HG02840 (cell line): ENCODE data around the gene GPR31.
"Not testable (repeated sequence)": the region's sequence is repeated elsewhere in the genome, so short reads cannot be mapped to it uniquely, and the experiment has no call there.

Source experiments
- ATAC-seq: cut with Tn5 transposase; IDR thresholded peaks from one replicate; pipeline ENCODE4 v1.9.1; 2021; ENCODE audit warnings: mild to moderate bottlenecking, moderate library complexity, moderate number of reproducible peaks; ENCODE audit not compliant: unreplicated experiment, low FRiP score

GPR31 gene, protein sequence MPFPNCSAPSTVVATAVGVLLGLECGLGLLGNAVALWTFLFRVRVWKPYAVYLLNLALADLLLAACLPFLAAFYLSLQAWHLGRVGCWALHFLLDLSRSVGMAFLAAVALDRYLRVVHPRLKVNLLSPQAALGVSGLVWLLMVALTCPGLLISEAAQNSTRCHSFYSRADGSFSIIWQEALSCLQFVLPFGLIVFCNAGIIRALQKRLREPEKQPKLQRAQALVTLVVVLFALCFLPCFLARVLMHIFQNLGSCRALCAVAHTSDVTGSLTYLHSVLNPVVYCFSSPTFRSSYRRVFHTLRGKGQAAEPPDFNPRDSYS

DNA sequence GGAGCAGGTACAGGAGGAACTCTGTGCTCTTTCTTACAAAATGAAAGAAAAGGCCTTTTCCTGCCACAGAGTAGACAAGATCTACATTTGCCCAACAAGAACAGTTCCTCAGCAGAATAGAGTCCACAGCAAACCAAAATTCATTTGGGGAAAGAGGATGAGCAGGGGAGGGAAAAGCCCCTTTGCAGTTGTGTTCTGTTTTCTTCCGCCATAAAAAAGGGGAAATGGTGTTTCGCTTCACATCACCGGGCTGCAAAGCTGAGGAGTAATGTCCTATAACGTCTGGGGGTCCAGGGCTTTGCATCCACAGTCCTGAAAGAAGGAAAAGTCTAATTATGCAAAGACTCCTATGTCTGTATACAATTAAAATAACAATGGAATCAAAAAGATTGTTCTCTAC is at the start of gene GPR31:
Gene GPR31, minus strand, starts transcription at position 118 of the 400 bp plus-strand sequence. CDS start 149 bp downstream, outside the sequence.
- ATAC-seq, result no peak

DNA sequence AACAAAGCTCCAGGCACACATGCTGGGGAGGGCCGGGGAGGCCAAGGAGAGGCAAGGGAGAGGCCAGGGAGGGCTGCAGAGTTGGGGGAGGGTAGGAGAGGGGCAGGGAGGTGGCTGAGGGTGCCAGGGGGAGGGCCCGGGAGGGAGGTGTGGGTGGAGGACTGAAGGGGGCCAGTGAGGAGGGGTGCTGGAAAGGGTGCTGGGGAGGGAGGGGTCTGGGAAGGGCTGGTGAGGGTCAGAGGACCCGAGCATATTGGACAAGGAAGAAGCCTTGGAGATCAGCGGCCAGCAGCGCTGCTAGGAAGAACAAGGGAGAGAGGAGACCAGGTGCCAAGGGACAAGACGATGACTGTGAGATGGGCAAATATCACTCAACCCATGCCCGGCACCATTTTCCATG is 49.7 kb upstream of the GPR31 start:
- ATAC-seq, result no peak

DNA sequence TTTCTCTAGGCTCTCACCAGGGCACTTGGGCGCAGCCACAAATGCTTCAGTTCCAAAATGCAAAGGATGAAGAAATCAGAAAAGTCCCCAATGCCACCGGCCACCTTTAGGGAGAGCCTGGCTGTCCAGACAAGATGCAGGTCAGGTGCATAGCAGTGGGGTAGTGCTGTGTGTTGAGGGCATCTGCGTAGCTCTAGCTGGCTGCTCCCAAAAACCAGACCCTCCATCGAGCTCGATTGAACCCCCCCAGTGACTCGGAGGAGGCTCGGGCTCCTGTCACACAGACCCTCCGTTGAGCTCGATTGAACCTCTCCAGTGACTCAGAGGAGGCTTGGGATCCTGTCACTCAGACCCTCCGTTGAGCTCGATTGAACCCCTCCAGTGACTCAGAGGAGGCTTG is 47.5 kb upstream of the GPR31 start:
- not testable (repeated sequence) for ATAC-seq

DNA sequence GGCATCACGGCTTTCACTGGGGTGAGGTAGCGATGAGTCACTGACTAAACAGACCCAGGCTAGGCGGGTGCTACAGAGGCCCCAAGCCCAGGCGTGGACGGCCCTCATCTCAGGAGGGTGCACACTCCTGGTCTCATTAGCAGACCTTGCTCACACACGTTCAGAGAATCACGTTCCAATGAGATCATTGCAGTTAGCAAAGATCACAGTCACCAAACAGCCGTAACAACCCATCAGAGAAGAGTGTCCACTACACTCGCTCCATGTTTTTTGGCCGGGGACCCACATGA is 46.2 kb upstream of the GPR31 start:
- not testable (repeated sequence) for ATAC-seq

DNA sequence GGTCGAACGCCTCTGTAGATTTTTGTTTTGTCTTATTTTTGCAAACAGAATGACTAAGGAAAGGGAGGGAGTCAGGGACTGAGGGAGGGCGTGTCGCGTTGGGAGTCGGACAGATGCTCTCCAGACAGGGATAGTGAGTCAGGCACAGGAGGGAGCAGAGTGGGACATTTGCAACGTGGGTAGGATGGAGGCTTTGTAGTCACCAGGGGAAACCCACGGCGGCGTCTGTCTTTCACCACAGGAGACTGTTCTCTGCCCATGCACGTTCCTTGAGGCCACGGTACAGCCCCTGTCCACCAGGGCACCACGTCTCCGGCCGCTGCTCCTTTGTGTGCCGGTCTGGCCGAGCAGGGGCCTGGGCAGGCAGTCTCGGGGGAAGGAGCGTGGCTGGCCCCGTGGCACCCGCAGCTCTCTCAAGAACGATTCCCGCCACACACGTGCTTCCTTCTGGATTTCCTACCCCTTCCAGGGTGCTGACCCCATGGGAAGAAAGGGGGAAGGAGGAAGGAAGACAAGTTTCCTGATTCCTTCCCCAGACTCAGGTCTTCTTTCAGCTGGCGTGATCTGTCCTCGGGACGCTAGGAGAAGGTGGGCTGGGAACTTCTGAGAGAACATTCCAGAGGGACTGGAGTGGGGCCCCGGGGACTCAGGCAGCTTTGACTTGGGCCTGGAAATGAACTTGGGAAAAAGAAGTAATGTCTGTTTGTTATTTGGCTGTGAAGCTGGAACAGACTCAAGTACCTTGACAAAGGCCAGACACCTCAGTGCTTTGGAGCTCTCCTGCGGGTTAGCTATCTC is 45.7 kb upstream of the GPR31 start:
- not testable (repeated sequence) for ATAC-seq

DNA sequence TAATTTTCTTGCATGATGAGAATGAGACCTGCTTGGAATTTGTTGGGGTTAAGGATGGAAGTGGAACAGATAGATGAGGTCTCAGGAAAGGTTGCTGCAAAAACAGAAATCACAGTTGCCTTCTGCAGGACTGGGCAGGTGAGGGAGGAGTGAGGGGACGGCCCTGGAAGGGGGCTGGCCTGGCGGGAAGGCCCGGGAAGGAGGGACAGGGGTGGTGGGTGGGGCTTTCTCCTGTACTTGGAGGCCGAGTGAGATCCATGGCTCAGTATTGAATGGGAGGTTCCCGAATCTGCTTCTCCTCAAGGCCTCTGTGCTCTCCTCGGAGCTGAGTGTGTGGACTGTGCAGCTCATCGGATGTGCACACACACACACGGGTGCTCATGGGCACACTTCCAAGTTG is 44.8 kb upstream of the GPR31 start:
- not testable (repeated sequence) for ATAC-seq

DNA sequence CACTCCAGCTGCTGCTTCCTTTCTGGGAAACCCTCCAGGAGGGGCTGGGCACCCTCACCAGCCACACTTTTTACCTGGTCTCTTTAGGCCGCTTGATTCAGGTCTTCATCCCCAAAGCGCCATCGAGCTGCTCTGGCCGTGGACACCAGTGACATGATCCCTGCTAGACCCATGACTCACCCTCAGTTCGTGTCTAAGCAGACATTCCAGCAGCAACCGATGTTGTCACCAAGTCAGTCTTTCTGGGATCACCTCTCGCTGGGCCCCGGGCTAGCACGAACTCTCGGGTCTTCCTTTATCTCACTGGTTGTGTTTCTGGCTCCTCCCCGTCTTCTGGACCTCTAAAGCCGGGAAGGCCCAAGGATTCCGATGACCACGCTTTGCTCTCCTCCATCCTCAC is 43.0 kb upstream of the GPR31 start:
- ATAC-seq, result no peak

DNA sequence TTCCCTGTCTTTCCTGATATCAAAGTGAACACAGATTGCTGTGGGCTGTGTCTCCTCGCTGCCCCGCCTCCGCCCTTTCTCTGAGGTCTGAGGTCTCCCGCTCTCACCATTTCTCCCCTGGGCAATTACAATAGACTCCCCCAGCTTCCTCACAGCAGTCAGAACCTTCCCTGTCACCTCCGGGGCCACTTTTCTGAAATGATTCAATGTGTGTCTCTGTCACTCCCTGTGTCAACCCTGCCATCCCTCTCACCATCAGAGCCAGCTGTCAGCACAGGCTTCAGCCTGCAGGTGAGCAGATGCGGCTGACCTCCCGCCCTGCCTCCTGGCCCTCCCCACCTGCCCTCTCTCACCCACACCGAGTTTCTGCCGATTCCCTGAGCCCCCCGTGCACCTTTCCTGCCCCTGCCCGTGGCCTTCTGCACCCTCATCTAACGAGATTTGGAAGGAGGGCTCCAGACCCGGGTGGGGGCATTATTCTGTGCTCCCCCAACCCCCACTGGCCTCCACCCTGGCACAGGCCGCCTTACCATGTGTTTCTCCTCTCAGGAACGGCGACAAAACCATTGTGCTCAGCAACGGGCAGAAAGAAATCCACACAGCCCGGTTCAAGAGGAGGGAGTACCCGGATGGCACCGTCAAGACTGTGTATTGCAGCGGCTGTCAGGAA is 38.3 kb upstream of the GPR31 start:
- not testable (repeated sequence) for ATAC-seq

DNA sequence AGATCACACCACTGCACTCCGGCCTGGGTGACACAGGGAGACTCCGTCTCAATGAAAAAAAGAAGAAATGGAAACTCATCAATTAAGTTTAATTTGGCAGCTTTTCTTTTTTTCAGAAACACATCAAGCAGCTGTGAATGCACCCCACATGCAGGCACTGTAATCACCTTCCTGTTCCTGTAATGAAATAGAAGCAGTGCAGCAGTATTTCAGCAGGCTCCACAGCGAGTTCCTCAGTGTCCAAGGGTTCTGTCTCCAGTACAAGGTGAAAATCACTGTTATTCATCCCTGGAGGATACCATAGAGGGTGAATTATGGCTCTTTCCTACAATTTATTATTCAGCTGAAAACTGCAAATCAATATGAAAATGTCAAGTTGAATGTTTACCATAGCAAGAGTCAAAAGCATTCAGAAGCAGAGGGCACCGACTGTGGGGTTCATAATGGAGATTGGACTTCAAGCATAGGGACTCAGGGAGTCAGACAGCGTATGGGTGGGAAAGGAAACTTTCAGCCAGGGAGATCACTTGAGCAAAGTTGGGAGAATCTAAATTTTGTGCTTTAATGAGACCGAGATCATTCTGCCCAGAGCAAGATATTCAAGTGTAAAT is 35.8 kb upstream of the GPR31 start:
- not testable (repeated sequence) for ATAC-seq

DNA sequence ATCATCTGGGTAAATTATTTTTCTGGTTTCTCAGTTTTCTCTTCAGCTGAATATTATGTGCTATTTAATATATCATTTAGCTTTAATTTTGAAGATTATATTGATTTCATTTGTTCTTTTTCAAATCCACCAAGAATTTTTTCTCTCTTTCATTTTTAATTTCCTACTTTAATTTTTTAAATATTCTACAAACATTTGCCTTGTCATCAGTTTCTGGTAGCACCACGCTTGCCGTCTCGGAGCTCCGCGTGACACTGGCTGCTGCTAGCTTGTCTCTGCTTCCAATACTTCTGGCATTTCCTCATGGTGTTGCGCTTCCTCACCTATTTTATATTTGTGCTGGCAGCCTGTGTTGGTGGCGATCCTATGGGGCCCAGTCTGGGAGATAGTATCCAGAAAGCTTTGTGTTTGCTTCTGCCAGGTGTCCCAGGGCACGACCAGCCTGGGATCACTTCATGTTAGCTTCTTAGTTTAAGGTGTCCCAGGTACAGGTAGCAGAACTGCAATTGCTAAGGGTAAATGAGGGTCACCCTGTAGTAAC is 33.3 kb upstream of the GPR31 start:
- ATAC-seq, result not testable (repeated sequence)

DNA sequence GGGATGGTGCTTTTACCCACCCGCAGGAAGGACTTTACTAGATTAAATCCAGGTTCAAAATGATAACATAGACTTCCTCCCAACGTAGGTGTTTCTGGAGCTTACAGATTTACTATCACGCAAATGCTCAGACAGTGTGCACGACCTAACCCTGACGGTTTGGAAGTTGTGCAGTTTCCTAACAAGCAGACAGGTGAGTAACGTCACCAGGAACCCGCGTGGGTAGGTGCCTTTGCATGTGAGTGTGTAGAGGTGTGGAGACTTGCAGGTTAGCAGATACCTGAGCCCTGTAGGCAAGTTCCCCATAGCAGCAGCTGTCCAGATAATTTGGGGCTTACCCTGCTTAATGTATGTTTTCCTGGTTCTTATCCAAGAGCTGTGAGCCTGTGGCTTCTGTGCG is 29.5 kb upstream of the GPR31 start:
- not testable (repeated sequence) for ATAC-seq

DNA sequence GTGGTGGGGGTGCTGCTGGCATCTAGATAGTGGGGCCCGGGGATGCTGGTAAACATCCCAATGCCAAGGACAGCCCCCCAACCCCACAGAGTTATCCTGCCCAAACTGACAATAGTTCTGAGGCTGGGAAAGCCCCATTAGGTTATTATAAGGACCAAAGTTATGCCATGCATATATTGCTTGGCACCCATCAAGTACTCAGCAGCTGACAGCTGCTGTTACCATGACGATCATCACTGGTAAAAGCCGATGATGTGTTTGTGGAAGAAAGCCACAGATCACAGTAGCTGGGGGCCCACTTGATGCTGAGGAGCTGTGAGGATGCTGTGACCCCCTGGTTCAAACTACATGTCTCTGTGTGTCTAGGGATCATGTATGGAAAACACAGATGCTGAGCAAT is 27.3 kb upstream of the GPR31 start:
- not testable (repeated sequence) for ATAC-seq

DNA sequence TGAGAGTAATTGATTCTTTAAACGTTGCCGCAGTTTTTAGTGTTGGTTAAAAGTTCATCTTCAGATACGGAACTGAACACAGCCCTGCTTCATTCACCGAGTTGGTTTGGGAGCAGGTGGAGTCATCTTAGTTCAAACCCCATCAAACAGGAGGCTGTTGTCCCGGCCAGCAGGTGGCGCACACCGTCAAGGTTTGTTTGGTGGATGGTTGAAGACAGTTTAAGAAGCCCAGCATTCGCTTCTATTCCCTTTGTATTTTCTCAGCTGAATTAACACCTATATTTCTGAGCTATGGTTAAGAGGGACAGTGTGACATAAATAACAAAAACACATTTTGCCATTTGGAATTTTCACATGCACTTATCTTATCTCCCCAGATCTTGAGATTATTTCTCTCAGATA is 25.1 kb upstream of the GPR31 start:
- not testable (repeated sequence) for ATAC-seq

DNA sequence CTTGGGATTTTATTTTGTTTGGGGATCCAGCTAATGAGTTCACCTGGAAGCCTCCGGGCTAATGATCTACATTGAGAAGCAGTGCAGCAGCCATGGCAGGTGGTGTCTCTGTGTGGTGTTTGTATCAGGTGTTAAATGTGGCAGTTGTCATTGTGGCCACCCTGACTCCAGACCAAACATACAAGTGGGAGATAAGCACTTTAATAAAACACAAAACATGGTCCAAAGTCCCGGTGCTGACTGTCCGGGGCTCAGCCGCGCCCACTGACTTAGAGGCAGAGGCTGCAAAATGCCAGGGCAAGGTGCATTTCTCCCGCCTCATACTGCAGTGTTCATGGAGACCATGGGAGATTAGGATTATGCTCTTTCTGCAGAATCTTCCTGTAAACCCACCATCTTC is 23.6 kb upstream of the GPR31 start:
- ATAC-seq, result not testable (repeated sequence)

DNA sequence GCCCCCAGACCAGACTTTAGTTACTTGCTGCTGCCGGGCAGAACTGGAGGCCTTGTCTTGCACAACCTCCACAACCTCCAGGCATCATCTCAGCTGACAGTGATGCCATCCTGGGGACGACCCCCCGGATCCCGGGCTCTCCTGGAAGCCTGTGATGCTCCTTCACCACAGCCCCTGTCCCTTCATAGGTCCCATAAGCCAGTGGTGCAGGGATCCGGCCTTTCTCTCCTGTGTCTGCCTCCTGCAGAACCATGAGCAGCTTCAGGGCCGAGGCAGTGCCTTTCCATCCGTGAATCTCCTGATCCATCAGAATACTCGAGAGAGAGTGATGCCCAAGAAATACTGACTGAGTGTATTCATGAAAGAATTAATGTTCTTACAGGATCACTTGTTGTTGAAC is 22.3 kb upstream of the GPR31 start:
- not testable (repeated sequence) for ATAC-seq

DNA sequence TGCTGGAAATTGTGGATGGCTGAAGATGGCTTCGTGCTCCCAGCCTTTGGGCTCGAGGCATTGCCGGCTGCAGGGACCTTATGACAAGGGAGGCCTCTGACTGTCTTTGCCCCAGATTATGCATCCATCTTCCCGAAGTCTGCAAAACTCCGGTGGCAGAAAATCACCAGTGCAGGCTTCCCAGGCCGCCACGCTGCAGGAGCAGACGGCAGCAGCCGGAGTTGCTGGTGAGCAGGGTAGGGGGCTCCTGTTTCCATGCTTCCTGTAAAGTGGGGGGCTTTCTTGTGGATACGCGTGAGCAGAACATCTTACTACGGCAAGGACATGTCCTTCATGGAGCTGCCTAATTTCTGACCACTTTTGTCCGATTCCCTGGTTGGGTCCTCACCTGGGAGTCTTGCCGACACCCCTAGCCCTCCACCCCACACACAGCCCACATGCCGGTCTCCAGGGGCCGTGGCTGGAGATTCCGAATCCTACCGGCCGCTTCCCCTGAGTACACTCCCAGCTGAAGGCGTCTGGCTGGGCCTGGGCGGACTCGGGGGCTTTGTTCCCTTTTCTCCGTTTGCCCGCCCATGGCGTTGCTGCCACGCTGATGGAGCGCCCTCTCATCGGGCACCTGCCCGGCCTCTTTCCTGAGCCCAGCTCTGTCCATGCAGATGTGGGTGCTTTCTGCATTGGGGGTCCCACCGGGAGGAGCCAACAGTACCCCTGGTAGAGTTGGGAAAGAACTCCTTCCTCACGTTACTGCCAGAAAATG is 21.3 kb upstream of the GPR31 start:
- not testable (repeated sequence) for ATAC-seq

DNA sequence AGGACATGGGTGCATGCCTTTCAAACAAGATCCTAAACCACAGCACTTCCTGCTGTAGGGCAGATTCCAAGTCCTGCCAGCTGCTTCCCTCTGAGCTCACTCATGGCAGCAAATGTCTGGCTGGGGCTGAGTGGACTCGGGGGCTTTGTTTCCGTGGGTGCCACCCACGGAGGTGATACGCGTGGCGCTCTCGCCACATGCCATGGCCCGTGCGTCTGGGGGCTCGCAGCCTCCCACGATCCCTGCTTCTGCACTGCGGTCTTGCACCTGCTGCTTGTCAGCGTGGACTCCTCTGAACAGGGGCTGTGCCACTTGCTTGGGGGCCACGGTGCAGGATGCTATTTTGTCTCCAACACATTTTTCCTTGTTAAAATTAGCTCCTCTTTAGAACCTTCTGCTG is 19.5 kb upstream of the GPR31 start:
- not testable (repeated sequence) for ATAC-seq

DNA sequence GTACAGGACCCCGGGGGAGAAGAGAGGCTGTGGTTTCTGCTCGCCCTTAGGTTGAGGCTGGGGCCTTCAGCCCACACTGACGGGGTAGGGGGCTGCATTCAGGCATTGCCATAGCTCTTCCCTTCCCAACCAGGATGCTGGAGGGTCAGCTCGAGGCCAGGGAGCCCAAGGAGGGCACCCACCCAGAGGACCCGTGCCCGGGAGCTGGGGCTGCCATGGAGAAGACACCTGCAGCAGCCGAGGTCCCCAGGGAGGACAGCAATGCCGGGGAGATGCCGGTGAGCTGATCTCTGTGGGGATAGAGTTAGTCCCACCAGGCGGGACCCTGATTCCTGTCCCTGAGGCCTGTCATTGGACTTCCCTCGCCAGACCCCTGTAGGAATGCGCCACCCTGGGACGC is 14.2 kb upstream of the GPR31 start:
- ATAC-seq, result not testable (repeated sequence)

DNA sequence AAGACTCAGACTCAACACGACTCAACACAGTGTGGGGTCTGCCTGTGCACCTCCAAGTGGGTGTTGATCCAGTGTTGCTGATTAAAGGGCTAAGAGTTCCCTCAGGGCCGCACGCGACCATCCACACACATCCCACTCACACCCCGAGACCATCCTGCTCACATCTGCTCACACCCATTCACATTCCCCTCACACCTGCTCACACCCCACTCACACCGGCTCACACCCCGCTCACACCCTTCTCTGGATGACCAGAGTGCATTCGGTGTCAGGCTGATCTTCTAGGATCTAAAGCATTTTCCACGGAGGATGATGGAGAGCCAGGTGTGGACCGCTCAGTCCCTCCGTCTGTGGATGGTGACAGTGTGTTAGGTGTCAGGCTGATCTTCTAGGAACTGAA is 13.5 kb upstream of the GPR31 start:
- ATAC-seq, result not testable (repeated sequence)

DNA sequence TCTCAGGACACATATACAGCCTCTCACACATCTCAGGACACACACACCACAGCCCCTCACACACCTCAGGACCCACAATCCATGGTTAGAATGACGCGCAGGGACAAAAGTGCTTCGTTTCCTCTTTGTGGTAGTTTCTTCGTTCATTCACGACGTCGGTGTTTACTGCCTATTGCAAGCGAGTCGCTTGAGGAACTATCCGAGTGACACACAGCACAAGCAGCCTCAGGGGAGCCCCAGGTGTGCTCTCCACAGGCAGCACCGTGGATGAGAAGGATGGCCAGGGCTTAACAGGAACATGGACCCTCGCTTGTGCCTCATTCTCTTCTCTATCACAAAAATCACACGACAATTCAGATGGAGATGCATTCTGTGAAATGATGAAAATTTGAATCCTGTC is 12.1 kb upstream of the GPR31 start:
- ATAC-seq, result not testable (repeated sequence)
